Measurements from ENCODE around the gene FLNB. TPM values are rescaled to one million over a fixed set of nuclear protein-coding genes. Genes with fewer than 3 reads are reported as not detected.

The FLNB gene
- total and polyA plus RNA-seq, 8 donors: 85.2 to 152 (median 102) TPM

GRCh38 chr3:58101499-58102389 is 93.5 kb downstream of the FLNB start:
- Histone ChIP-seq H3K27me3 (no peaks in the 10 kb centered on the region), H3K9me3 (no peaks in the 10 kb centered on the region), H3K4me1 (peaks cover 35 to 40% (median 37%) of the 10 kb centered on the region in 3 donors), H3K27ac (peak overlapping the region; percentile 66 to 76 (median 73)), H3K4me3 (no peak overlapping the region), H3K36me3 (peaks cover 0 to 52% (median 15%) of the 10 kb centered on the region in 3 donors)
- intact Hi-C loops (cut with DNase I): no loop called here
- peak in 4 of 6 donors; percentile 44 to 64 (median 56) for DNase-seq
- FAIRE-seq: no peak
- WGBS, 2 donors: 26 to 30% methylated on average over 13 of the region's 13 CpGs
- no peak for TF ChIP-seq CTCF (IDR thresholded peaks at IDR 0.05)
- ATAC-seq: peak; percentile 62 to 73 (median 68)

- no peak for TF ChIP-seq CTCF (IDR thresholded peaks at IDR 0.05)
- FAIRE-seq (no peak), DNase-seq (no peak), ATAC-seq (peak; percentile 2 to 22 (median 10))
- Histone ChIP-seq H3K27me3 (no peaks in the 10 kb centered on the region), H3K36me3 (peaks cover 0 to 54% (median 15%) of the 10 kb centered on the region in 3 donors), H3K9me3 (no peaks in the 10 kb centered on the region), H3K4me1 (peaks cover 35 to 40% (median 37%) of the 10 kb centered on the region in 3 donors), H3K27ac (peak overlapping the region; percentile 66 to 76 (median 73)), H3K4me3 (no peak overlapping the region)
- WGBS, 2 donors: 21 to 27% methylated on average over 4 of the region's 4 CpGs
- intact Hi-C loops (cut with DNase I): no loop called here
Observed at GRCh38 chr3:58102390-58102750, 94.1 kb downstream of the FLNB start.

GRCh38 chr3:58102976-58103451 is 94.8 kb downstream of the FLNB start:
- FAIRE-seq (no peak), DNase-seq (peak in 4 of 6 donors; percentile 55 to 77 (median 70)), ATAC-seq (peak; percentile 77 to 85 (median 82))
- no peak for TF ChIP-seq CTCF (IDR thresholded peaks at IDR 0.05)
- Histone ChIP-seq H3K4me1 (peaks cover 35 to 40% (median 37%) of the 10 kb centered on the region in 3 donors), H3K36me3 (peaks cover 0 to 51% (median 15%) of the 10 kb centered on the region in 3 donors), H3K9me3 (no peaks in the 10 kb centered on the region), H3K4me3 (no peak overlapping the region), H3K27ac (peak overlapping the region; percentile 66 to 76 (median 73)), H3K27me3 (no peaks in the 10 kb centered on the region)
- intact Hi-C loops (cut with DNase I): no loop called here
- 10 to 15% methylated on average over 10 of the region's 10 CpGs for whole genome bisulfite sequencing, 2 donors

- Histone ChIP-seq H3K36me3 (peaks cover 0 to 51% (median 11%) of the 10 kb centered on the region in 3 donors), H3K4me3 (no peak overlapping the region), H3K4me1 (peaks cover 35 to 40% (median 37%) of the 10 kb centered on the region in 3 donors), H3K27me3 (no peaks in the 10 kb centered on the region), H3K9me3 (no peaks in the 10 kb centered on the region), H3K27ac (peak overlapping the region; percentile 66 to 76 (median 73))
- no peak for ATAC-seq
- WGBS, 2 donors: 71% methylated on average over 8 of the region's 8 CpGs
- no peak for TF ChIP-seq CTCF (IDR thresholded peaks at IDR 0.05)
- intact Hi-C loops (cut with DNase I): no loop called here
- no peak for DNase-seq
- no peak for FAIRE-seq
Observed at GRCh38 chr3:58104151-58104550, 95.9 kb downstream of the FLNB start.

All from pancreas (tissue), 10 donors.